ENCODE measurements around the gene LRFN5.

DNA sequence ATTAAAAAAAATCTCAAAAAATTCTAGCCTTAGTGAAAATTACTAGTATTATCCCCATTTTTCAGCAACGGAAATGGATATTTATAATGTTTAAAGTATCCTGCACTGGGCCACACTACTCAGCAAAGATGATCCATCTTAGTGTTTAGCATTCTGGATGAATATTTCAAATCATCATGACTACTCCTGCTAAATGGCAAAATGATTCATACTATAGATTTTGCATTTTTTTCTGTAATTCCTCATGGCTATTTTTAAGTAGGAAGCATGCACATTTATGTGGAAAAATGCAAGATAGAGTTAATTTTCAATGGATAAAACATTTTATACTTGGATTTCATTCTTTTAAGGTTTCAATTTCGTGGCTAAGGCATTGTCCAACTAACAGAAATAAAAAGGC is 59.6 kb downstream of the LRFN5 start:
- TF ChIP-seq, protein P1, sequence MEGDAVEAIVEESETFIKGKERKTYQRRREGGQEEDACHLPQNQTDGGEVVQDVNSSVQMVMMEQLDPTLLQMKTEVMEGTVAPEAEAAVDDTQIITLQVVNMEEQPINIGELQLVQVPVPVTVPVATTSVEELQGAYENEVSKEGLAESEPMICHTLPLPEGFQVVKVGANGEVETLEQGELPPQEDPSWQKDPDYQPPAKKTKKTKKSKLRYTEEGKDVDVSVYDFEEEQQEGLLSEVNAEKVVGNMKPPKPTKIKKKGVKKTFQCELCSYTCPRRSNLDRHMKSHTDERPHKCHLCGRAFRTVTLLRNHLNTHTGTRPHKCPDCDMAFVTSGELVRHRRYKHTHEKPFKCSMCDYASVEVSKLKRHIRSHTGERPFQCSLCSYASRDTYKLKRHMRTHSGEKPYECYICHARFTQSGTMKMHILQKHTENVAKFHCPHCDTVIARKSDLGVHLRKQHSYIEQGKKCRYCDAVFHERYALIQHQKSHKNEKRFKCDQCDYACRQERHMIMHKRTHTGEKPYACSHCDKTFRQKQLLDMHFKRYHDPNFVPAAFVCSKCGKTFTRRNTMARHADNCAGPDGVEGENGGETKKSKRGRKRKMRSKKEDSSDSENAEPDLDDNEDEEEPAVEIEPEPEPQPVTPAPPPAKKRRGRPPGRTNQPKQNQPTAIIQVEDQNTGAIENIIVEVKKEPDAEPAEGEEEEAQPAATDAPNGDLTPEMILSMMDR (IDR thresholded peaks at IDR 0.05; ENCODE audit: low read depth, low read length, poor library complexity, severe bottlenecking), result no peak
- no peak for TF ChIP-seq EZH2phosphoT487 (IDR thresholded peaks at IDR 0.05; ENCODE audit: borderline replicate concordance, low read length)
